HUES6 (cell line): Measurements from ENCODE around the gene BAIAP2.

Source experiments
- H3K27ac ChIP-seq: 2 replicates; pipeline ENCODE4 v1.7.0; 2013; ENCODE audit warnings: low read depth, mild to moderate bottlenecking, low read length, inconsistent platforms
- H3K27me3 ChIP-seq: 2 replicates; pipeline ENCODE4 v1.6.1; 2013; ENCODE audit warnings: low read length; ENCODE audit not compliant: control insufficient read depth, insufficient read depth
- H3K36me3 ChIP-seq: 2 replicates; pipeline ENCODE4 v1.6.1; 2013; ENCODE audit warnings: low read length; ENCODE audit not compliant: control insufficient read depth, insufficient read depth
- H3K4me1 ChIP-seq: 2 replicates; pipeline ENCODE4 v1.6.1; 2013; ENCODE audit warnings: low read length; ENCODE audit not compliant: control insufficient read depth, insufficient read depth
- H3K4me3 ChIP-seq: 2 replicates; pipeline ENCODE4 v1.5.1; 2013; ENCODE audit warnings: low read depth, low read length
- H3K9ac ChIP-seq: one replicate; pipeline ENCODE4 v1.6.1; 2013; ENCODE audit warnings: mild to moderate bottlenecking, low read length
- H3K9me3 ChIP-seq: 2 replicates; pipeline ENCODE4 v1.6.1; 2013; ENCODE audit warnings: low read depth, low read length; ENCODE audit not compliant: control insufficient read depth, insufficient read depth

The BAIAP2 gene

DNA sequence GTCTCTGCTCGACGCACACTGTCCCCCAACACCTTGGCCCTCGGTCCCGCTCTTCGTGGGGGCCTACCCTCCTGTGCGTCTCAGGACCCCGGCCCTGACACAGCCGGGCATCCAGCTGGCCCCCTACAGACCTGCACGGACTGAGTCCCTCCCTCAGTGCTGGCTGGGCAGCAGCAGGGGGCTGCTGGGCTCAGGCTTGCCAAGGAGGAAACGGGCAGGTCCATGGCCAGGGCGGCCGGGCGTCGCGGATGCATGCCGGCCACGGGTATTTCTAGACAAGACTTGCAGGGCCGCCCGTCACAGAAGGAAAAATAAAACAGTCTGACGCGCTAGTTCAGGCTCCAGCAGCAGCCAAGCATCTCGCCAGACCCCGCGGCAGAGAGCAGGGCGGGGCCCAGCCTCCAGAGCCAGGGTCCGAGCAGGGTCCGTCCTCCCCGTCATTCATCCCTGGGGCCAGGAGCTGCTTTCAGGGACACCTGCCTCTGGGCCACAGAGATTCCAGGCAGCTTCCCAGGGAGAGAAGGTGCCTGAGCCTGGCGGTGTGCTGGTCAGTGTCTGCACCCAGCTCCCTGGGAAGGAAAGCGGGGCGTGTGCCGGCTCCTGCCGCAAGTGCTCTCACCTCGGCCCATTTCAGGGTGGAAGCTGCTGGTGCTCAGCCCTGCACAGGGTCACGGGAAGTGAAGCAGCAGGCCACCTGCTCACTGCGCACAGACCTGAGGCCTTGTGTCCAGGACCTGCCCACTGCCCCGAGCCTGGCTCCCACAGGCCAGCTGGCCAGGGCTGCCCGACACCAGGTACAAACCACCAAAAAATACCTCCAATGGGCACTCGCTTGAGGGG, 123.1 kb downstream of the BAIAP2 start:
- Histone ChIP-seq H3K27ac (no peak overlapping the region), H3K4me1 (no peaks in the 10 kb centered on the region), H3K27me3 (no peaks in the 10 kb centered on the region), H3K9ac (no peak overlapping the region), H3K9me3 (no peaks in the 10 kb centered on the region), H3K4me3 (no peak overlapping the region), H3K36me3 (no peaks in the 10 kb centered on the region)

DNA sequence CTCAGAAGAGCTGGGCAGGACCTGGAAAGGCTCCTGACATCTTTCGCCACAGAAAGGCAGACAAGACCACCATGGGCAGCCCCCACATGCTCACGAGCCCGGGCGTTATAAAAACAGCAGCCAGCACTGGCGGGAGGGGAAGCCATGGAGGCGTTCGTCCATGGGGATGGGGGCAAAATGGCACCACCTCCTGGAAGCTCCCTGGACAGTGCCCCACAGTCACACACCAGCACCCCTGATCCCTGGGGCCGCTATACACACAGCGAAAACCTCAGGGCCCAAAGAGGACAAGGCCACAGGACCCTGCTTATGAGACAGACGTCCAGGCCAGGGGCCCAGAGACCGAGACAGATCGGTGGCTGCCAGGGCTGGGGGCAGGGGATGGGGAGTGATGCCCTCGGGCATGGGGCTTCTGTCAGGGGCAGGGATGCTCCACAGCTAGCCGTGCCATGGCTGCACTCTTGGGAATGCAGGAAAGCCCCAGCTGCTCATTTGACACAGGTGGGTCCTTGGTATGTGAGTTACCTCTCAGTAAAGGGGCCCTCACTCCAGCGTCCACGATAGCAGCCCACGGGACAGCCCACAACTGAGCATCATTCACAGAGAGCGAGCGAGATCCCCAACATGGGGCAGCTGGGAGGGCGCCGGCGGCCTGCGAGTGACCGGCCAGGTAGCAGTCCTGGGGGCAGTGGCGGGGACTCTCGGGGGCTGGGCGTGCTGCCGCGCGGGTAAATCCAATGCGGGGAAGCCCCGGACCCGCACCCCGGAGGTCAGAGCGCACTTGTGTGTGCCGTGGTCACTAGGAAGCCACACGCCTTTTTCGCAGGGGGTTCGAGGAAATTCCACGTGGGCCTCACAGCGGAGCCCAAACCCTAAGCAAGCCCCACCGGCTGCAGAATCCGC, 124.0 kb downstream of the BAIAP2 start:
- no peaks in the 10 kb centered on the region for H3K9me3 ChIP-seq
- no peaks in the 10 kb centered on the region for H3K4me1 ChIP-seq
- H3K27ac ChIP-seq: no peak overlapping the region
- H3K9ac ChIP-seq: no peak overlapping the region
- H3K27me3 ChIP-seq: peaks cover under 1% of the 10 kb centered on the region; the same call in 1 of the 2 replicates
- no peaks in the 10 kb centered on the region for H3K36me3 ChIP-seq
- no peak overlapping the region for H3K4me3 ChIP-seq

- no peak overlapping the region for H3K9ac ChIP-seq
These were observed 124.8 kb downstream of the BAIAP2 start for GRCh38 chr17:81159611-81160265.

DNA sequence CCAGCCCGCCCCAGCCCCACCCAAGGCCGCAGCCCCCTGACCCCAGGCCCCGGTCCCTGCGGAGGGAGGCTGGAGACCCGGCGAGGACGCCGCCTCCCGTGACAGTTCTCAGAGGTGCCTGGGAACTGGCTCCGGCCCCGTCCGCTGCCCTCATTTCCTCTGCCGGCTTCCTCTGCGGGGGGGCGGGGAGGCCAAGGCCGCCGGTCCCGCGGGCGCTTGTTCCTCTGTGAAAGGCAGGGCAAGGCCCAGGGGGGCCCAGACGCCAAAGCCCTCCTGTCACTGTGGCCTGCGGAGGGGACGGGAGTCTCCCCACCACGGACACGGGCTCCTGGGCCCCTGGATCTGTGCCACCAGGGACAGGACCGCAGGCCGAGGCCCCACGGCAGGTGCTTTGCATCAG, 125.4 kb downstream of the BAIAP2 start:
- Histone ChIP-seq H3K36me3 (no peaks in the 10 kb centered on the region), H3K4me3 (no peak overlapping the region), H3K4me1 (no peaks in the 10 kb centered on the region), H3K9me3 (no peaks in the 10 kb centered on the region), H3K9ac (no peak overlapping the region), H3K27me3 (peaks cover 13% of the 10 kb centered on the region; the same call in 1 of the 2 replicates), H3K27ac (no peak overlapping the region)

More at GRCh38 chr17:81159611-81160265, 124.8 kb downstream of the BAIAP2 start:
- H3K27me3 ChIP-seq: peaks cover 7% of the 10 kb centered on the region; the same call in 1 of the 2 replicates
- no peaks in the 10 kb centered on the region for H3K36me3 ChIP-seq
- no peak overlapping the region for H3K4me3 ChIP-seq
- no peaks in the 10 kb centered on the region for H3K9me3 ChIP-seq
- H3K27ac ChIP-seq: no peak overlapping the region
- no peaks in the 10 kb centered on the region for H3K4me1 ChIP-seq

GRCh38 chr17:81160747-81161453, 125.9 kb downstream of the BAIAP2 start:
- Histone ChIP-seq H3K27ac (no peak overlapping the region), H3K4me1 (no peaks in the 10 kb centered on the region), H3K9me3 (no peaks in the 10 kb centered on the region), H3K9ac (no peak overlapping the region), H3K4me3 (no peak overlapping the region), H3K36me3 (no peaks in the 10 kb centered on the region), H3K27me3 (peaks cover 18% of the 10 kb centered on the region; the same call in 1 of the 2 replicates)

- Histone ChIP-seq H3K27ac (no peak overlapping the region), H3K36me3 (no peaks in the 10 kb centered on the region), H3K4me3 (no peak overlapping the region), H3K4me1 (no peaks in the 10 kb centered on the region), H3K9ac (no peak overlapping the region), H3K9me3 (no peaks in the 10 kb centered on the region), H3K27me3 (peaks cover 20% of the 10 kb centered on the region; the same call in 1 of the 2 replicates)
These were observed 126.6 kb downstream of the BAIAP2 start for GRCh38 chr17:81161536-81161935.

DNA sequence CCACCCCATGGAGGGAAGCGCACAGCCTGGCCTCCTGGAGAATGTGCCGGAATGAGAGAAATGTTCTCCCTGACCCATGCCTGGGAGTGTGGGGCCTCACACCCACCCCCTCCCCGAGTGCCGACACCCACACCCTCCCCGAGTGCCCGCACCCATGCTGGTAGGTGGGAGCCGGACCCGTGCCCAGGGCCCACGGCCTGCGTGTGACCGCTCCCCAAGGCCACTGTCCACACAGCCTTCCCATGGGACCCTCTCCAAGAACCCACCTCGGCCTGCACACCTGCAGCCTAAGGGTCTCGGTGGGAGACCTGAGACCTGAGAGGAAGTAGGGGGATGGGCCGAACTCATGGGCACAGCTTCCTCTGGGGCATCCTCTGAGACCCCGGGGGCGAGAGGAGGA, 127.0 kb downstream of the BAIAP2 start:
- Histone ChIP-seq H3K27ac (no peak overlapping the region), H3K4me1 (no peaks in the 10 kb centered on the region), H3K36me3 (no peaks in the 10 kb centered on the region), H3K4me3 (no peak overlapping the region), H3K9me3 (no peaks in the 10 kb centered on the region), H3K9ac (no peak overlapping the region), H3K27me3 (peaks cover 25% of the 10 kb centered on the region; the same call in 1 of the 2 replicates)

GRCh38 chr17:81162491-81162890, 127.5 kb downstream of the BAIAP2 start:
- Histone ChIP-seq H3K4me1 (no peaks in the 10 kb centered on the region), H3K4me3 (no peak overlapping the region), H3K36me3 (no peaks in the 10 kb centered on the region), H3K27ac (no peak overlapping the region), H3K9ac (no peak overlapping the region), H3K27me3 (peaks cover 30% of the 10 kb centered on the region; the same call in 1 of the 2 replicates), H3K9me3 (no peaks in the 10 kb centered on the region)

DNA sequence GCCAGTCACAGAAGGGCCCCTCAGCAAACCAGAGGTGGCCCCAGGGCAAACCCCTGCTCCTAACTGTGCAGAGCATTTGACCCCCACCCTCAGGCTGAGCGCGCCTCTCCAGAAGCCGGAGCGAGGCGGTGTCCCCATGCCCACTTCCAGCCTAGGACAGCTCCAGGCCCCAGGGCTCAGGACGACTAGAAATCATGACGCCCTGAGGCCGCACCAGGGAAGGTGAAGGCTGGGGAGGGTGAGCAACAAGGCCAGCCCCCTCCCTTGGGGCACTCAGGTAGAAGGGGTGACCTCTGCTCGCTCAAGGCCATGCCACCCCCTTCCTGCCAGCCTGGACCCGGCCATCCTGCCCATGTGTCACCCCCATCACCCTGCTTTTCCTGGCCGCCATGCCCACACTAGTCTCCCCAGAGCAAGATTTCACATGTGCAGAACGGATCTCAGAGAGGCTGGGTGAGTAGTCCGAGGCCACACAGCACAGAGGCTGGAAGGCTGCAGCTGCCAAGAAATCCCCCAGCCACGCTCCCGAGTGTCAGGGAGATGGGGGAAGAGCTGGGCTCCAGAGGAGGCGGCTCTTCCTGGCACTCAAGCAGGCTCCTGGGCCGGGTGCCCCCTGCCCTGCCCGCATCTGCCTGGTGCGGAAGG, 128.2 kb downstream of the BAIAP2 start:
- H3K9ac ChIP-seq: no peak overlapping the region
- no peak overlapping the region for H3K27ac ChIP-seq
- H3K4me1 ChIP-seq: no peaks in the 10 kb centered on the region
- peaks cover 37% of the 10 kb centered on the region; the same call in 1 of the 2 replicates for H3K27me3 ChIP-seq
- H3K36me3 ChIP-seq: no peaks in the 10 kb centered on the region
- no peaks in the 10 kb centered on the region for H3K9me3 ChIP-seq
- no peak overlapping the region for H3K4me3 ChIP-seq
